ENCODE results near the gene ZFYVE28.

Gene ZFYVE28

DNA sequence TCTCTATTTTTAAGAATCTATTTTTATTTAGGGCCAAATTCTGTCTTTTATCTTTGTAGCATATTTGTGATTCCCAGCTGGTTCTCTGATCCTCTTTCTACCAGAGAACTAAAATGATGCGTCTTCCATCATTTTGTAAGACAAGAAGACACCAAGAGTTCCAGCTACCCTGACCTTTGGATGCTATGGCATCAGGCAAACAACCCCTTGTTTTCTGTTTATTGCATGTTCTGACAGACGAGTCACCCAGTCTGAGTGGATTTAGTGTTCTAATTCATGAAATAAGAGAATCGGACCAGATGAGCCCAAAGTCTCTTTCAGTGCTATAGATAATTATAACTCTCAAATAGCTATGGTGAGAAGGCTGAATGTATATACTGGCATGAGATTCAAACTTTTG, 69.7 kb downstream of the ZFYVE28 start:
- Histone ChIP-seq H3K9me3 (ENCODE audit: control insufficient read depth, insufficient read depth, low read length) (no peaks in the 10 kb centered on the region), H3K79me2 (ENCODE audit: control insufficient read depth, low read length) (no peaks in the 10 kb centered on the region), H3K36me3 (ENCODE audit: control insufficient read depth, low read length) (no peaks in the 10 kb centered on the region), H3K4me1 (ENCODE audit: control insufficient read depth, low read length) (no peaks in the 10 kb centered on the region), H3F3A (ENCODE audit: control insufficient read depth, insufficient read depth) (no peaks in the 10 kb centered on the region), H3K27me3 (ENCODE audit: control insufficient read depth, low read length) (peaks cover 11% of the 10 kb centered on the region), H3K9me2 (replicated peaks; ENCODE audit: control insufficient read depth, low read length) (no peaks in the 10 kb centered on the region), H3K4me3 (ENCODE audit: low read length) (no peak overlapping the region), H3K4me2 (ENCODE audit: low read length) (no peak overlapping the region), H4K20me1 (ENCODE audit: control insufficient read depth, insufficient read depth, low read depth, low read length) (no peaks in the 10 kb centered on the region), H3K27ac (ENCODE audit: low read depth, low read length) (no peak overlapping the region)
- no peak for TF ChIP-seq EZH2phosphoT487 (IDR thresholded peaks at IDR 0.05; ENCODE audit: borderline replicate concordance, low read length)
- TF ChIP-seq, protein P1, sequence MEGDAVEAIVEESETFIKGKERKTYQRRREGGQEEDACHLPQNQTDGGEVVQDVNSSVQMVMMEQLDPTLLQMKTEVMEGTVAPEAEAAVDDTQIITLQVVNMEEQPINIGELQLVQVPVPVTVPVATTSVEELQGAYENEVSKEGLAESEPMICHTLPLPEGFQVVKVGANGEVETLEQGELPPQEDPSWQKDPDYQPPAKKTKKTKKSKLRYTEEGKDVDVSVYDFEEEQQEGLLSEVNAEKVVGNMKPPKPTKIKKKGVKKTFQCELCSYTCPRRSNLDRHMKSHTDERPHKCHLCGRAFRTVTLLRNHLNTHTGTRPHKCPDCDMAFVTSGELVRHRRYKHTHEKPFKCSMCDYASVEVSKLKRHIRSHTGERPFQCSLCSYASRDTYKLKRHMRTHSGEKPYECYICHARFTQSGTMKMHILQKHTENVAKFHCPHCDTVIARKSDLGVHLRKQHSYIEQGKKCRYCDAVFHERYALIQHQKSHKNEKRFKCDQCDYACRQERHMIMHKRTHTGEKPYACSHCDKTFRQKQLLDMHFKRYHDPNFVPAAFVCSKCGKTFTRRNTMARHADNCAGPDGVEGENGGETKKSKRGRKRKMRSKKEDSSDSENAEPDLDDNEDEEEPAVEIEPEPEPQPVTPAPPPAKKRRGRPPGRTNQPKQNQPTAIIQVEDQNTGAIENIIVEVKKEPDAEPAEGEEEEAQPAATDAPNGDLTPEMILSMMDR (IDR thresholded peaks at IDR 0.05; ENCODE audit: low read depth, low read length, poor library complexity, severe bottlenecking): no peak

DNA sequence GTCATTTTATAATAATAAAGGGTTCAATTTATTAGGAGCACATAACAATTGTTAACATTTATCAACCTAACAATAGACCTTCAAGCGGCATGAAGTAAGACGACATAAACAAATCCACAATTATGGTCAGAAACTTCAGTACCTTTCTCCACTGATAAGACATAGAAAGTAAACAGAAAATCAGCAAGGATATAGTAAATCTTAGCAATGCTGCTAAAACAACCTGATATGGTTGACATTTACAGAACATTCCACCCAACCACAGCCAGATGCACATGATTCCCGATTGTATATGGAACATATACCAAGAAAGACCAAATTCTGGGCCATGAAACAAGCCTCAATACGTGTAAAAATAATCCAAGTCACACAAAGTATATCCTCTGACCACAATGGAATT, 71.3 kb downstream of the ZFYVE28 start:
- H3K27me3 ChIP-seq (ENCODE audit: control insufficient read depth, low read length): peaks cover 13% of the 10 kb centered on the region
- no peak overlapping the region for H3K27ac ChIP-seq (ENCODE audit: low read depth, low read length)
- no peaks in the 10 kb centered on the region for H3K9me2 ChIP-seq (replicated peaks; ENCODE audit: control insufficient read depth, low read length)
- H3K36me3 ChIP-seq (ENCODE audit: control insufficient read depth, low read length): no peaks in the 10 kb centered on the region
- TF ChIP-seq EZH2phosphoT487 (IDR thresholded peaks at IDR 0.05; ENCODE audit: borderline replicate concordance, low read length): no peak
- TF ChIP-seq, protein P1 (IDR thresholded peaks at IDR 0.05; ENCODE audit: low read depth, low read length, poor library complexity, severe bottlenecking): no peak
- H3K4me2 ChIP-seq (ENCODE audit: low read length): no peak overlapping the region
- H3K79me2 ChIP-seq (ENCODE audit: control insufficient read depth, low read length): no peaks in the 10 kb centered on the region
- H3K4me3 ChIP-seq (ENCODE audit: low read length): no peak overlapping the region
- no peaks in the 10 kb centered on the region for H3F3A ChIP-seq (ENCODE audit: control insufficient read depth, insufficient read depth)
- H3K4me1 ChIP-seq (ENCODE audit: control insufficient read depth, low read length): no peaks in the 10 kb centered on the region
- H3K9me3 ChIP-seq (ENCODE audit: control insufficient read depth, insufficient read depth, low read length): no peaks in the 10 kb centered on the region
- H4K20me1 ChIP-seq (ENCODE audit: control insufficient read depth, insufficient read depth, low read depth, low read length): no peaks in the 10 kb centered on the region

DNA sequence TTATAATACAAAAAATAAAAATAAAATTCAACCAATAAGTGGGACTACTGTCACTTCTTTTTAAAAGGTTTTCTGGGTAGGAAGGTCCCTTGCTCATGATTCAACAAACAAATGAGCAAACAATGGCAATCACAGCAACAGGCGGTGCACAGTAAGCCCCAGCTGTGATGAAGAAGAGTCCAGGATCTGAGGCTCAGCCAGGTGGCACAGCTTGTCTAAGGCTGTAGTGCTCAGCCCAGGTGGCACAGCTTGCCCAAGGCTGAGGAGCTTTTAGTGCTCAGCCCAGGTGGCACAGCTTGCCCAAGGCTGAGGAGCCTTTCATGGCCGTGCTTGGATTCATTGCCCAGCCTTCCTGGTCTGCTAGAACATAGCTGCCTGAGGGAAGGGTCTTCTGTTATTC, 75.0 kb downstream of the ZFYVE28 start:
- no peak overlapping the region for H3K4me3 ChIP-seq (ENCODE audit: low read length)
- no peaks in the 10 kb centered on the region for H3K36me3 ChIP-seq (ENCODE audit: control insufficient read depth, low read length)
- H3F3A ChIP-seq (ENCODE audit: control insufficient read depth, insufficient read depth): no peaks in the 10 kb centered on the region
- H3K4me2 ChIP-seq (ENCODE audit: low read length): no peak overlapping the region
- H3K27ac ChIP-seq (ENCODE audit: low read depth, low read length): no peak overlapping the region
- TF ChIP-seq, protein P1 (IDR thresholded peaks at IDR 0.05; ENCODE audit: low read depth, low read length, poor library complexity, severe bottlenecking): no peak
- no peak for TF ChIP-seq EZH2phosphoT487 (IDR thresholded peaks at IDR 0.05; ENCODE audit: borderline replicate concordance, low read length)
- no peaks in the 10 kb centered on the region for H3K9me3 ChIP-seq (ENCODE audit: control insufficient read depth, insufficient read depth, low read length)
- peaks cover 13% of the 10 kb centered on the region for H3K27me3 ChIP-seq (ENCODE audit: control insufficient read depth, low read length)
- H4K20me1 ChIP-seq (ENCODE audit: control insufficient read depth, insufficient read depth, low read depth, low read length): no peaks in the 10 kb centered on the region
- no peaks in the 10 kb centered on the region for H3K79me2 ChIP-seq (ENCODE audit: control insufficient read depth, low read length)
- H3K4me1 ChIP-seq (ENCODE audit: control insufficient read depth, low read length): no peaks in the 10 kb centered on the region
- no peaks in the 10 kb centered on the region for H3K9me2 ChIP-seq (replicated peaks; ENCODE audit: control insufficient read depth, low read length)
